H9 (cell line): ENCODE data around the gene CINP. TPM values are rescaled to one million over a fixed set of nuclear protein-coding genes. Genes with fewer than 3 reads are reported as not detected.
A peak's percentile ranks its signal among the peaks of the same experiment; 100 is the strongest.

Source experiments
- DNase-seq: peaks from one replicate; pipeline ENCODE4 v3.0.0-alpha.2; 2017
- H2AFZ ChIP-seq: one replicate; pipeline ENCODE4 v1.6.1; 2013; ENCODE audit warnings: mild to moderate bottlenecking, low read length, control low read depth, moderate library complexity
- H2AK5ac ChIP-seq: 2 replicates; pipeline ENCODE4 v1.6.1; 2013; ENCODE audit warnings: low read length, control low read depth, mixed read lengths; ENCODE audit not compliant: insufficient read length
- H2BK120ac ChIP-seq: one replicate; pipeline ENCODE4 v1.6.1; 2013; ENCODE audit warnings: low read depth, mild to moderate bottlenecking, low read length, control low read depth, inconsistent platforms; ENCODE audit not compliant: poor library complexity, severe bottlenecking
- H2BK12ac ChIP-seq: 2 replicates; pipeline ENCODE4 v1.6.1; 2013; ENCODE audit warnings: low read length, control low read depth, mixed read lengths, low read depth; ENCODE audit not compliant: insufficient read length
- H2BK15ac ChIP-seq: 2 replicates; pipeline ENCODE4 v1.6.1; 2013; ENCODE audit warnings: low read depth, low read length, control low read depth
- H2BK20ac ChIP-seq: one replicate; pipeline ENCODE4 v1.6.1; 2013; ENCODE audit warnings: low read depth, mild to moderate bottlenecking, low read length, control low read depth, inconsistent platforms; ENCODE audit not compliant: poor library complexity, severe bottlenecking
- H2BK5ac ChIP-seq: 2 replicates; pipeline ENCODE4 v1.6.1; 2013; ENCODE audit warnings: low read length, control low read depth, mixed read lengths; ENCODE audit not compliant: insufficient read length
- H3K14ac ChIP-seq: 2 replicates; pipeline ENCODE4 v1.6.1; 2013; ENCODE audit warnings: low read length, control low read depth; ENCODE audit not compliant: insufficient read depth
- H3K18ac ChIP-seq: 2 replicates; pipeline ENCODE4 v1.6.1; 2013; ENCODE audit warnings: low read depth, mild to moderate bottlenecking, mixed read lengths, low read length, control low read depth; ENCODE audit not compliant: insufficient read length
- H3K23ac ChIP-seq: 2 replicates; pipeline ENCODE4 v1.6.1; 2013; ENCODE audit warnings: low read length, control low read depth, mixed read lengths, low read depth; ENCODE audit not compliant: insufficient read length
- H3K23me2 ChIP-seq: 2 replicates; pipeline ENCODE4 v1.6.1; 2013; ENCODE audit warnings: low read depth, mild to moderate bottlenecking, mixed read lengths, low read length, control low read depth; ENCODE audit not compliant: insufficient read length, poor library complexity, severe bottlenecking
- H3K27ac ChIP-seq: 2 replicates; pipeline ENCODE4 v1.5.1; 2013; ENCODE audit warnings: low read length, control low read depth, mixed read lengths, low read depth; ENCODE audit not compliant: insufficient read length
- H3K27me3 ChIP-seq: 2 replicates; pipeline ENCODE4 v1.6.1; 2013; ENCODE audit warnings: low read length, control low read depth, inconsistent platforms; ENCODE audit not compliant: insufficient read depth
- H3K4ac ChIP-seq: 2 replicates; pipeline ENCODE4 v1.6.1; 2013; ENCODE audit warnings: low read depth, mild to moderate bottlenecking, control low read depth, inconsistent platforms, low read length, moderate library complexity
- H3K4me1 ChIP-seq: 2 replicates; pipeline ENCODE4 v1.6.1; 2013; ENCODE audit warnings: low read length, control low read depth, inconsistent platforms; ENCODE audit not compliant: insufficient read depth
- H3K4me2 ChIP-seq: 2 replicates; pipeline ENCODE4 v1.6.1; 2013; ENCODE audit warnings: low read length, control low read depth, mixed read lengths; ENCODE audit not compliant: insufficient read length, insufficient read depth
- H3K56ac ChIP-seq: 2 replicates; pipeline ENCODE4 v1.6.1; 2013; ENCODE audit warnings: low read depth, mild to moderate bottlenecking, mixed read lengths, low read length, control low read depth; ENCODE audit not compliant: insufficient read length
- H3K79me1 ChIP-seq: 2 replicates; pipeline ENCODE4 v1.6.1; 2013; ENCODE audit warnings: low read depth, mild to moderate bottlenecking, moderate library complexity, low read length, control low read depth, inconsistent platforms; ENCODE audit not compliant: insufficient read depth, poor library complexity, severe bottlenecking
- H3K79me2 ChIP-seq: 2 replicates; pipeline ENCODE4 v1.6.1; 2013; ENCODE audit warnings: low read length, control low read depth, inconsistent platforms; ENCODE audit not compliant: insufficient read depth
- H3K9ac ChIP-seq: 2 replicates; pipeline ENCODE4 v1.6.1; 2013; ENCODE audit warnings: low read length, control low read depth, mixed read lengths; ENCODE audit not compliant: insufficient read length; ENCODE audit errors: extremely low read depth
- H3K9me3 ChIP-seq: one replicate; pipeline ENCODE4 v1.6.1; 2013; ENCODE audit warnings: low read depth, low read length, inconsistent platforms; ENCODE audit not compliant: control insufficient read depth
- H3T11ph ChIP-seq: one replicate; pipeline ENCODE4 v1.6.1; 2013; ENCODE audit warnings: mild to moderate bottlenecking, low read length, control low read depth, inconsistent platforms
- H4K20me1 ChIP-seq: one replicate; pipeline ENCODE4 v1.6.1; 2013; ENCODE audit not compliant: control insufficient read depth, insufficient read length, insufficient read depth
- H4K5ac ChIP-seq: 2 replicates; pipeline ENCODE4 v1.6.1; 2013; ENCODE audit warnings: low read depth, mild to moderate bottlenecking, mixed read lengths, low read length, control low read depth; ENCODE audit not compliant: insufficient read length
- H4K8ac ChIP-seq: replicated peaks from 2 replicates; pipeline ENCODE4 v1.6.1; 2013; ENCODE audit warnings: low read length, control low read depth, mixed read lengths, low read depth; ENCODE audit not compliant: insufficient read length
- H4K91ac ChIP-seq: 2 replicates; pipeline ENCODE4 v1.6.1; 2013; ENCODE audit warnings: low read depth, mild to moderate bottlenecking, moderate library complexity, mixed read lengths, low read length, control low read depth; ENCODE audit not compliant: insufficient read length
- H3K27ac Mint-ChIP-seq, 3 experiments: 2 replicates in 2 of 3; 3 replicates in 1 of 3; pipeline ENCODE4 v1.8.0; 2020 to 2021; ENCODE audit warnings: mixed read lengths in 3 of 3, mild to moderate bottlenecking in 1 of 3, moderate library complexity in 1 of 3
- H3K27me3 Mint-ChIP-seq: 2 replicates; pipeline ENCODE4 v1.8.0; 2021; ENCODE audit warnings: low read depth, mild to moderate bottlenecking, moderate library complexity, mixed read lengths
- H3K36me3 Mint-ChIP-seq, 3 experiments: 2 replicates in 2 of 3; 3 replicates in 1 of 3; pipeline ENCODE4 v1.8.0; 2020 to 2021; ENCODE audit warnings: low read depth in 3 of 3, mixed read lengths in 3 of 3; ENCODE audit not compliant: insufficient read depth in 1 of 3
- H3K4me1 Mint-ChIP-seq, 2 experiments: 2 replicates each; pipeline ENCODE4 v1.8.0; 2020; ENCODE audit warnings: mixed read lengths in 2 of 2
- H3K4me3 Mint-ChIP-seq, 2 experiments: 2 replicates in 1 of 2; 3 replicates in 1 of 2; pipeline ENCODE4 v1.8.0; 2020 to 2021; ENCODE audit warnings: mild to moderate bottlenecking in 2 of 2, mixed read lengths in 2 of 2, moderate library complexity in 1 of 2
- H3K9me3 Mint-ChIP-seq, 2 experiments: 2 replicates in 1 of 2; 3 replicates in 1 of 2; pipeline ENCODE4 v1.8.0; 2020; ENCODE audit warnings: mild to moderate bottlenecking in 2 of 2, mixed read lengths in 2 of 2, moderate library complexity in 1 of 2
- WGBS: extraction: QIAGEN DNeasy Blood & Tissue Kit; methylation state at CpG from one replicate; pipeline ENCODE4 v1.1.7; 2013; ENCODE audit warnings: missing lambda C conversion rate, low lambda C conversion rate, mixed read lengths; ENCODE audit not compliant: insufficient read length; ENCODE audit errors: extremely low coverage; 5-methylcytosine and 5-hydroxymethylcytosine counted together
- total RNA-seq: library from RNA; stranded (reverse); gene quantifications from 2 replicates; pipeline ENCODE4 v1.2.1, GENCODE V29; 2021
- TF ChIP-seq, protein P1 (sequence below): fragments of 200-600 bp; sonication (generic); conservative IDR thresholded peaks from 3 replicates; pipeline ENCODE4 v1.8.0; 2021; ENCODE audit warnings: antibody characterized with exemption, mild to moderate bottlenecking

CINP gene
- total RNA-seq, 1 experiment from 2014 or later = 39.5 TPM

- H3K27me3 Mint-ChIP-seq = no peaks in the 10 kb centered on the region
- no peak for DNase-seq
- peaks cover 3% of the 10 kb centered on the region; the same call in 1 of the 2 replicates for H3K4me1 ChIP-seq
- H3K9ac ChIP-seq = no peak overlapping the region
- no peak overlapping the region for H3T11ph ChIP-seq
- no peak overlapping the region for H2BK20ac ChIP-seq
- TF ChIP-seq, protein P1, sequence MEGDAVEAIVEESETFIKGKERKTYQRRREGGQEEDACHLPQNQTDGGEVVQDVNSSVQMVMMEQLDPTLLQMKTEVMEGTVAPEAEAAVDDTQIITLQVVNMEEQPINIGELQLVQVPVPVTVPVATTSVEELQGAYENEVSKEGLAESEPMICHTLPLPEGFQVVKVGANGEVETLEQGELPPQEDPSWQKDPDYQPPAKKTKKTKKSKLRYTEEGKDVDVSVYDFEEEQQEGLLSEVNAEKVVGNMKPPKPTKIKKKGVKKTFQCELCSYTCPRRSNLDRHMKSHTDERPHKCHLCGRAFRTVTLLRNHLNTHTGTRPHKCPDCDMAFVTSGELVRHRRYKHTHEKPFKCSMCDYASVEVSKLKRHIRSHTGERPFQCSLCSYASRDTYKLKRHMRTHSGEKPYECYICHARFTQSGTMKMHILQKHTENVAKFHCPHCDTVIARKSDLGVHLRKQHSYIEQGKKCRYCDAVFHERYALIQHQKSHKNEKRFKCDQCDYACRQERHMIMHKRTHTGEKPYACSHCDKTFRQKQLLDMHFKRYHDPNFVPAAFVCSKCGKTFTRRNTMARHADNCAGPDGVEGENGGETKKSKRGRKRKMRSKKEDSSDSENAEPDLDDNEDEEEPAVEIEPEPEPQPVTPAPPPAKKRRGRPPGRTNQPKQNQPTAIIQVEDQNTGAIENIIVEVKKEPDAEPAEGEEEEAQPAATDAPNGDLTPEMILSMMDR = no peak
- no peaks in the 10 kb centered on the region for H3K23me2 ChIP-seq
- H2BK5ac ChIP-seq = no peak overlapping the region
- no peak overlapping the region for H2AFZ ChIP-seq
- no peak overlapping the region for H4K5ac ChIP-seq
- no peak overlapping the region for H3K4ac ChIP-seq
- H3K9me3 Mint-ChIP-seq = peaks cover 13 to 14% of the 10 kb centered on the region in 2 experiments
- no peak overlapping the region for H2BK120ac ChIP-seq
- H3K4me3 Mint-ChIP-seq = no peak overlapping the region
- no peak overlapping the region for H3K4me2 ChIP-seq
- no peak overlapping the region for H2BK15ac ChIP-seq
- no peak overlapping the region for H3K18ac ChIP-seq
- peaks cover 9% of the 10 kb centered on the region for H3K9me3 ChIP-seq
- H2AK5ac ChIP-seq = no peak overlapping the region
- no peak overlapping the region for H3K27ac ChIP-seq
- no peak overlapping the region for H4K91ac ChIP-seq
- H3K14ac ChIP-seq = no peak overlapping the region
- no peaks in the 10 kb centered on the region for H4K20me1 ChIP-seq
- no peak overlapping the region for H4K8ac ChIP-seq
- no peak overlapping the region for H2BK12ac ChIP-seq
- peaks cover 19 to 35% (median 19%) of the 10 kb centered on the region in 3 experiments; a peak in 6 of 7 replicates for H3K36me3 Mint-ChIP-seq
- H3K79me1 ChIP-seq = no peaks in the 10 kb centered on the region
- no peak overlapping the region for H3K23ac ChIP-seq
- peak overlapping the region; percentile 48 to 90 (median 83); a peak in 5 of 7 replicates for H3K27ac Mint-ChIP-seq
- no peaks in the 10 kb centered on the region for H3K79me2 ChIP-seq
- H3K56ac ChIP-seq = no peak overlapping the region
- H3K27me3 ChIP-seq = no peaks in the 10 kb centered on the region
- WGBS = no CpG with 5 or more reads among the region's 7 CpGs
- H3K4me1 Mint-ChIP-seq = peaks cover 10 to 22% of the 10 kb centered on the region in 2 experiments
Measured at GRCh38 chr14:102407258-102407657, 44.6 kb upstream of the CINP start.
